Pancreas (tissue), 10 donors: ENCODE measurements around the gene PADI2. TPM values are rescaled to one million over a fixed set of nuclear protein-coding genes. Genes with fewer than 3 reads are reported as not detected.

Experiments used
- ATAC-seq, 4 donors: fragments of 200-7000 bp; cut with Tn5 transposase; one replicate each; pipeline versions ENCODE4 v1.8.0 to v1.9.1; 2020; ENCODE audit warnings: mild to moderate bottlenecking in 4 of 4, moderate library complexity in 4 of 4
- DNase-seq, 6 donors: peaks; one replicate each; pipeline ENCODE4 v3.0.0-alpha.2; 2020
- FAIRE-seq: peaks from 2 replicates; lab custom pipeline; 2012; peaks lifted over from hg19 to GRCh38; lab: Jason Lieb, UNC
- H3K27ac ChIP-seq, 4 donors: fragments of 200-600 bp; sonication (generic); 1 replicate in 3 of 4; 2 replicates in 1 of 4; pipeline versions ENCODE4 v1.5.0 to v1.8.0; 2020
- H3K27me3 ChIP-seq, 4 donors: fragments of 200-600 bp; one replicate each; pipeline ENCODE4 v1.8.0; 2021
- H3K36me3 ChIP-seq, 3 donors: fragments of 200-600 bp; sonication (generic) in 1 of 3; one replicate each; pipeline versions ENCODE4 v1.5.0 to v1.8.0; 2020 to 2021
- H3K4me1 ChIP-seq, 3 donors: fragments of 200-600 bp; one replicate each; pipeline ENCODE4 v1.8.0; 2021
- H3K4me3 ChIP-seq, 4 donors: fragments of 200-600 bp; sonication (generic) in 2 of 4; one replicate each; pipeline versions ENCODE4 v1.5.0 to v1.8.0; 2020 to 2021
- H3K9me3 ChIP-seq, 4 donors: fragments of 200-600 bp; one replicate each; pipeline ENCODE4 v1.8.0; 2021
- WGBS, 2 donors: extraction: QIAGEN DNeasy Blood & Tissue Kit; methylation state at CpG; one replicate each; pipeline ENCODE4 v1.1.7; 2013; 5-methylcytosine and 5-hydroxymethylcytosine counted together
- intact Hi-C, 3 donors: fragments of 100-400 bp; cut with DNase I; formaldehyde crosslinking; loops; one replicate each; pipeline versions ENCODE4 v1.11.1 to v1.14.2; 2022
- polyA plus RNA-seq, 2 donors: library from polyadenylated mRNA; stranded (reverse); fragments of 200-250 nt; gene quantifications; one replicate each; pipeline ENCODE4 v1.2.3, GENCODE V29; 2013
- total RNA-seq, 6 donors: library from RNA; stranded (reverse); fragmentation: NEBNext Ultra II Directional in 4 of 6; extraction: Animal tissue kit (Norgen Biotek cat#: 25700) in 4 of 6; gene quantifications; one replicate each; pipeline versions ENCODE4 v1.2.1 to v1.2.4, GENCODE V29; 2021 to 2023
- TF ChIP-seq, protein P1 (sequence below), 4 donors: fragments of 200-600 bp; sonication (generic) in 3 of 4; IDR thresholded peaks; one replicate each; pipeline versions ENCODE4 v1.5.0 to v1.8.0; 2021; ENCODE audit warnings: antibody characterized with exemption in 4 of 4
- donor health status: healthy with polysubstance abuse.
- donor health status: DM: no; HTN: no; CAD: no; lungs with moderate emphysema.
- donor health status: DM: no; HTN: no; CAD: no.
- donor health status: control.
- donor health status: control.
- donor health status: Bipolar disorder and iron deficiency.
- donor health status: DM: yes; HTN: yes; CAD: no.
- donor health status: DM: no; HTN: no; CAD: no.
- donor health status: DM: no; HTN: no; CAD: no.
- donor health status: DM: yes; HTN: yes; CAD: no.

Gene PADI2
- total and polyA plus RNA-seq, 8 donors = 0.42 to 10.0 (median 0.93) TPM

GRCh38 chr1:17084787-17085186 lies 34.5 kb downstream of the PADI2 start:
- Histone ChIP-seq H3K36me3 (no peaks in the 10 kb centered on the region), H3K27ac (no peak overlapping the region), H3K4me3 (no peak overlapping the region), H3K4me1 (peaks cover 0 to 15% (median 0%) of the 10 kb centered on the region in 3 donors), H3K27me3 (no peaks in the 10 kb centered on the region), H3K9me3 (no peaks in the 10 kb centered on the region)
- DNase-seq = no peak
- 73 to 81% methylated on average over 10 of the region's 10 CpGs for WGBS, 2 donors
- no peak for FAIRE-seq
- ATAC-seq = no peak
- intact Hi-C loops = no loop called here
- TF ChIP-seq, protein P1, sequence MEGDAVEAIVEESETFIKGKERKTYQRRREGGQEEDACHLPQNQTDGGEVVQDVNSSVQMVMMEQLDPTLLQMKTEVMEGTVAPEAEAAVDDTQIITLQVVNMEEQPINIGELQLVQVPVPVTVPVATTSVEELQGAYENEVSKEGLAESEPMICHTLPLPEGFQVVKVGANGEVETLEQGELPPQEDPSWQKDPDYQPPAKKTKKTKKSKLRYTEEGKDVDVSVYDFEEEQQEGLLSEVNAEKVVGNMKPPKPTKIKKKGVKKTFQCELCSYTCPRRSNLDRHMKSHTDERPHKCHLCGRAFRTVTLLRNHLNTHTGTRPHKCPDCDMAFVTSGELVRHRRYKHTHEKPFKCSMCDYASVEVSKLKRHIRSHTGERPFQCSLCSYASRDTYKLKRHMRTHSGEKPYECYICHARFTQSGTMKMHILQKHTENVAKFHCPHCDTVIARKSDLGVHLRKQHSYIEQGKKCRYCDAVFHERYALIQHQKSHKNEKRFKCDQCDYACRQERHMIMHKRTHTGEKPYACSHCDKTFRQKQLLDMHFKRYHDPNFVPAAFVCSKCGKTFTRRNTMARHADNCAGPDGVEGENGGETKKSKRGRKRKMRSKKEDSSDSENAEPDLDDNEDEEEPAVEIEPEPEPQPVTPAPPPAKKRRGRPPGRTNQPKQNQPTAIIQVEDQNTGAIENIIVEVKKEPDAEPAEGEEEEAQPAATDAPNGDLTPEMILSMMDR (IDR thresholded peaks at IDR 0.05) = no peak

DNA sequence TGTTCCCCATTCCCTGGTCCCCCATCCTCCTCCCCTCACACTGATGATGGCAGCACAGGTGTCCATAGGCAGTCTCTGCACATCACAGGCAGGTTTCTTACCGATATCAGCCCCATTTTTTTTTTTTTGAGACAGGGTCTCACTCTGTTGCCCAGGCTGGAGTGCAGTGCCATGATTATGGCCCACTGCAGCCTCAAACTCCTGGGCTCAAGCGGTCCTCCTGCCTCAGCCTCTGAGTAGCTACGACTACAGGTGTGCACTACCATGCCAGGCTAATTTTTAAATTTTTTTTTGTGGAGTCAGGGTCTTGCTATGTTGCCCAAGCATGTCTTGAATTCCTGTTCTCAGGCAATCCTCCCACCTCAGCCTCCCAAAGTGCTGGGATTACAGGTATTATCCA lies 36.5 kb downstream of the PADI2 start:
- intact Hi-C loops = no loop called here
- WGBS, 2 donors = 96 to 98% methylated on average over 3 of the region's 3 CpGs
- H3K27me3 ChIP-seq = no peaks in the 10 kb centered on the region
- H3K9me3 ChIP-seq = no peaks in the 10 kb centered on the region
- H3K36me3 ChIP-seq = no peaks in the 10 kb centered on the region
- DNase-seq (no peak), ATAC-seq (no peak), FAIRE-seq (no peak)
- TF ChIP-seq, protein P1 (IDR thresholded peaks at IDR 0.05) = no peak
- peaks cover 0 to 15% (median 0%) of the 10 kb centered on the region in 3 donors for H3K4me1 ChIP-seq
- no peak overlapping the region for H3K27ac ChIP-seq
- no peak overlapping the region for H3K4me3 ChIP-seq

GRCh38 chr1:17081439-17081838 lies 37.8 kb downstream of the PADI2 start:
- no peak for FAIRE-seq
- H3K4me1 ChIP-seq = peaks cover 0 to 15% (median 0%) of the 10 kb centered on the region in 3 donors
- ATAC-seq = peak; percentile 91 to 95 (median 94)
- H3K4me3 ChIP-seq = no peak overlapping the region
- H3K36me3 ChIP-seq = no peaks in the 10 kb centered on the region
- H3K27me3 ChIP-seq = no peaks in the 10 kb centered on the region
- peak; percentile 81 to 94 (median 91) for DNase-seq
- TF ChIP-seq, protein P1 (IDR thresholded peaks at IDR 0.05) = no peak
- WGBS, 2 donors = 9 to 11% methylated on average over 2 of the region's 2 CpGs
- peak overlapping the region; percentile 42 to 81 (median 62) for H3K27ac ChIP-seq
- no peaks in the 10 kb centered on the region for H3K9me3 ChIP-seq
- intact Hi-C loops = no loop called here

DNA sequence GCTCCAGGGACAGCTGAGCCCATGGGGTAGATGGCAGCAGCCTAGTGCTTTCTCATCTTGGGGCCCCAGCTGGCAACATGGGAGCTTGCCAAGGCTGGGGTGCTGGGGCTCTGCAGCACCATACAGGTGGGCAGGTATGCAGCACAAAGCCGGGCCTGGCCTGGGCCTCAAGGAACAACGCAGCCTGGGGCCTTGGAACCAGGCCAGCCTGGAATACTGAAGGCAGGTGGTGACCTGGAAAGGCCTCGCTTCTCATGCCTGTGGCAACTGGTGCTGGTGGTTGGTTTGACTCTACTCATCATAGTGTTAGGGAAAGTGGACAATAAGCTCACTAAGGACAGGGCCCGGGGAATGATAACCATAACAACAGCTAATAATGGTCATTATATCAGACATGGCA lies 38.4 kb downstream of the PADI2 start:
- Histone ChIP-seq H3K4me1 (peaks cover 0 to 15% (median 0%) of the 10 kb centered on the region in 3 donors), H3K9me3 (no peaks in the 10 kb centered on the region), H3K4me3 (no peak overlapping the region), H3K27me3 (no peaks in the 10 kb centered on the region), H3K36me3 (no peaks in the 10 kb centered on the region), H3K27ac (peak overlapping the region; percentile 19 to 81 (median 62))
- 21 to 23% methylated on average over 4 of the region's 4 CpGs for WGBS, 2 donors
- TF ChIP-seq, protein P1 (IDR thresholded peaks at IDR 0.05) = no peak
- intact Hi-C loops = no loop called here
- peak; percentile 80 to 96 (median 88) for DNase-seq
- peak; percentile 85 to 90 (median 85) for ATAC-seq
- no peak for FAIRE-seq

- TF ChIP-seq, protein P1 (IDR thresholded peaks at IDR 0.05) = no peak
- H3K4me3 ChIP-seq = no peak overlapping the region
- ATAC-seq (no peak), FAIRE-seq (no peak), DNase-seq (peak in 1 of 6 donors; percentile 3)
- H3K27ac ChIP-seq = peak overlapping the region in 3 of 4 donors; percentile 19 to 81 (median 49)
- peaks cover 0 to 15% (median 0%) of the 10 kb centered on the region in 3 donors for H3K4me1 ChIP-seq
- no peaks in the 10 kb centered on the region for H3K36me3 ChIP-seq
- intact Hi-C loops = no loop called here
- 89 to 90% methylated on average over 8 of the region's 8 CpGs for WGBS, 2 donors
- H3K9me3 ChIP-seq = no peaks in the 10 kb centered on the region
- H3K27me3 ChIP-seq = no peaks in the 10 kb centered on the region
These were observed 39.0 kb downstream of the PADI2 start for GRCh38 chr1:17080085-17080759.
